SHP77 treated with DMSO at 0.1 percent for 48 hours (cell line): ENCODE measurements around the gene LDLR.

Experiments used
- DNase-seq: peaks from one replicate; lab custom pipeline; 2025; lab: John Stamatoyannopoulos, UW

Gene LDLR

GRCh38 chr19:11089254-11090013 is at the start of gene LDLR:
LDLR (plus strand) TSS chr19:11089463; CDS start chr19:11089549, 86 bp downstream.
- peak; percentile 92 for DNase-seq

- DNase-seq: no peak
Observed at GRCh38 chr19:11041194-11041593, 48.1 kb upstream of the LDLR start.

GRCh38 chr19:11041966-11042627 is 47.2 kb upstream of the LDLR start:
- DNase-seq: no peak

DNA sequence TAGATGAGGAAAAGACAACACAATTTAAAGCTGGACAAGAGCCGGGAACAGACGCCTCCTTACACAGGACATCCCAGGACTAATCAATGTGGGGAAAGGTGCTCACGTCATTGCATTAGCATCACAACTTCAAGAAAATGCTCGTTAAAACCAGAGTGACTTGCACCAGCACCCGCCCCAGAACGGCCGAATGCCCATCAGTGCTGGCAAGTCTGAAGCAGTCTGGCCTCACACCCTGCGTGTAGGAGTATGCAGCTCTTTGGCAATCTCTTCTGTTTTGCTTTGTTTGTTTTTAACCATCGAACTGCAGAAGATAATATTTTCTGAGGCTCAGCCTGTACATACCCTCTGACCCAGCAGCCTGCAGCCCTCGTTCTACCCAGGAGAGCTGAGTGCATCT is 44.8 kb upstream of the LDLR start:
- DNase-seq: no peak

- DNase-seq: no peak
Observed at GRCh38 chr19:11045536-11045935, 43.7 kb upstream of the LDLR start.

DNA sequence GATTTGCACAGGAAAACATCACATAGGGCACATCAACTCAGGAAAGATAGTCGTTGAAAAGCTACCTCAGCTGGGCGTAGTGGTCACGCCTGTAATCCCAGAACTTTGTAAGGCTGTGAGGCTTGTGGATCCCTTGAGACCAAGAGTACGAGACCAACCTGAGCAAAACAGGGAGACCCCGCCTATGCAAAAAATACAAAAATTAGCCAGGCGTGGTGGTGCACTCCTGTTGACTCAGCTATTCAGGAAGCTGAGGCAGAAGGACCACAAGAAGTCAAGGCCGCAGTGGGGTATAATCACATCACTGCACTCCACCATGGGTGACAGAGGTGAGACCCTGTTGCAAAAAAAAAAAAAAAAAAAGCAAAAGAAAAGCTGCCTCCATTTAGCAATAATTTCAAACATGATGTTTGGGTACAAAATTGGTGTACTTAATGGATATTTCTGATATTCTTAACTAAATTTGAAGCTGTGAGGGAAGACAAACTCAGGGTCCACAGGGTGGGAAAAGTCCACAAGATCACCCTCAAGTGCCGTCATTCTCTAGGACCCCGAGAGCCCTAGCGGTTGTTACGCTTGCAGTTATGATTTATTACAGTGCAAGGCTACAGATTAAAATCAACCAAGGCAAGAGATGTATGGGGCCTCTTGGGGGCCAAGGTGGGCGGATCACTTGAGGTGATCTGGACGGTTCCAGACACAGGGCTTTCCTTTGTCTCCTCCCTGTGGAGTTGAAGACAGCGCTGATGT is 42.5 kb upstream of the LDLR start:
- no peak for DNase-seq

DNA sequence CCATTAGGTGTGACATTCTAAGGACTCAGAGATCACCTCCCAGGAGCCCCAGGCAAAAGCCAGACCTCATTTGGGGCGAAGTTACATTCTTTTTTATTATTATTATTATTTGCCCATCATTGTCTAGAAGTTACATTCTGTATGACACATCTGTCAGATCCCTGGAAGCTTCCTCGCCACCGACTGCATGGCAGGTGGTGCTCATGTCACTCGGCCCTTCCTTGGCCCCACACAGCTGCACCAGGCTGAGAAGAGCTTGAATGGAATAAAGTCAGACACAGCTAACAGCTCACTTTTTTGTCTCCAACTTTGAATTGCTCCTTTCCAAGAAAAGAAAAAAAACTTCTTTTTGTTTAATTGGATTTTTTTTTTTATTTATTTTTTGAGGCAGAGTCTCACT is 41.4 kb upstream of the LDLR start:
- DNase-seq: no peak

GRCh38 chr19:11050323-11051114 is 38.7 kb upstream of the LDLR start:
- no peak for DNase-seq

GRCh38 chr19:11053817-11054195 is 35.5 kb upstream of the LDLR start:
- DNase-seq: no peak

GRCh38 chr19:11054200-11054599 is 35.1 kb upstream of the LDLR start:
- no peak for DNase-seq

GRCh38 chr19:11054628-11055027 is 34.6 kb upstream of the LDLR start:
- no peak for DNase-seq

DNA sequence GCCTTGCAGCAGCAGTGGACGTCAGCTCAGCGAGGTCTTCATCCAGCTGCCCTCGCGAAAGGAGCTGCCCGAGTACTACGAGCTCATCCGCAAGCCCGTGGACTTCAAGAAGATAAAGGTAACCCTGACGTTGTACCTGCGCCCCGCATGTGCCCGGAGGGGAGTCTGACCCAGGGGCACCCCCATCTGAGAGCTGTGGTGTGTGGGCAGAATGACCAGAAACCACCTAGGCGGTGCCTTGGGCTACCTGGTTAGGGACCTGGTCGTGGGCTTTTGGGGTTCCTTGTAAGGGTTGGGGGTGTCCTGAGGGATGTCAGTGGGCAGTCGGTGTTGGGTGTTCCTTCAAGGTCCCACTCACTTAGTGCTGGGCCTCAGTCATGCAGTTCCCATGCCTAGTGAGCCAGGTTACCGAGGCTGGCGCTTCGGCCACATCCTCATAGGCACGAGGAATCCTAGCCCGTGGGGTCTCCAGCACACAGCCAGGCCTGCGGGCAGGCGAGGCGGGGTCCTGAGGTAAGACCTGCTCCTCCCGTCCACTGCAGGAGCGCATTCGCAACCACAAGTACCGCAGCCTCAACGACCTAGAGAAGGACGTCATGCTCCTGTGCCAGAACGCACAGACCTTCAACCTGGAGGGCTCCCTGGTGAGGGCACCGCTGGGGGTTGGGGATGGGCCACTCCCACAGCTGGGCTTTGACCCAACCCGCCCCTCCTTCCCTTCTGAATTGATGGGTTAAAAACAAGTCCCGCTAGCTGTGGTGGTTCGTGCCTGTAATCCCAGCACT is 30.8 kb upstream of the LDLR start:
- DNase-seq: no peak

- DNase-seq: no peak
Observed at GRCh38 chr19:11059511-11060358, 29.5 kb upstream of the LDLR start.

DNA sequence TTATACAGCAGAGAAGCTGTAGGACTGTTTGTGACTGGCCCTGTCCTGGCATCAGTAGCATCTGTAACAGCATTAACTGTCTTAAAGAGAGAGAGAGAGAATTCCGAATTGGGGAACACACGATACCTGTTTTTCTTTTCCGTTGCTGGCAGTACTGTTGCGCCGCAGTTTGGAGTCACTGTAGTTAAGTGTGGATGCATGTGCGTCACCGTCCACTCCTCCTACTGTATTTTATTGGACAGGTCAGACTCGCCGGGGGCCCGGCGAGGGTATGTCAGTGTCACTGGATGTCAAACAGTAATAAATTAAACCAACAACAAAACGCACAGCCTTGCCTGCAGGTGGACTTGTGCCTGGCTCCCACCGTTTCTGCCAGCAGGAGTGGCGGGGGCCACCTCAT is 27.3 kb upstream of the LDLR start:
- no peak for DNase-seq

GRCh38 chr19:11063434-11063833 is 25.8 kb upstream of the LDLR start:
- no peak for DNase-seq

DNA sequence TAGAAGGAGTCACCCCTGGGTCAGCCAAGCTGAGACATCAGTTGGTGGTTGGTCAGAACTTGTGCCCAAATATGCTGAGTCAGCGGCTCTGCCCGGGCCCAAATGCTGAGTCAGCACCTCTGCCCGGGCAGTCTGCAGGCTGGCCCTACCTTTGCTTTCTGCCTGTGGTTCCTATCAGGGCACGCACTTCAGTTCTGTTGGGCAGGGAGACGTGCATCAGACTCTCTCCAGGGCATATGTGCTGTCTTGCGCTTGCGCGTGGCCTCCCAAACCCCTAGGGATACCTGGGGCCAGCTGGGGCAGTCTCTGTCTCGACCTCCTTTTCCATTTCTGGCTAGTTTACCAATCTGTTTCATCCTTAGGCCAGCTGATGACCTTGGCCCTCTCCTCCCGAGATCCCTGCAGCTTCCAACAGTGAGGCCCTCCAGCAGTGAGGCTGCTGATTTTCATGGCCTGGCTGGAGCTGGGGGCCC is 24.4 kb upstream of the LDLR start:
- DNase-seq: no peak

- no peak for DNase-seq
Observed at GRCh38 chr19:11066326-11066725, 22.9 kb upstream of the LDLR start.

DNA sequence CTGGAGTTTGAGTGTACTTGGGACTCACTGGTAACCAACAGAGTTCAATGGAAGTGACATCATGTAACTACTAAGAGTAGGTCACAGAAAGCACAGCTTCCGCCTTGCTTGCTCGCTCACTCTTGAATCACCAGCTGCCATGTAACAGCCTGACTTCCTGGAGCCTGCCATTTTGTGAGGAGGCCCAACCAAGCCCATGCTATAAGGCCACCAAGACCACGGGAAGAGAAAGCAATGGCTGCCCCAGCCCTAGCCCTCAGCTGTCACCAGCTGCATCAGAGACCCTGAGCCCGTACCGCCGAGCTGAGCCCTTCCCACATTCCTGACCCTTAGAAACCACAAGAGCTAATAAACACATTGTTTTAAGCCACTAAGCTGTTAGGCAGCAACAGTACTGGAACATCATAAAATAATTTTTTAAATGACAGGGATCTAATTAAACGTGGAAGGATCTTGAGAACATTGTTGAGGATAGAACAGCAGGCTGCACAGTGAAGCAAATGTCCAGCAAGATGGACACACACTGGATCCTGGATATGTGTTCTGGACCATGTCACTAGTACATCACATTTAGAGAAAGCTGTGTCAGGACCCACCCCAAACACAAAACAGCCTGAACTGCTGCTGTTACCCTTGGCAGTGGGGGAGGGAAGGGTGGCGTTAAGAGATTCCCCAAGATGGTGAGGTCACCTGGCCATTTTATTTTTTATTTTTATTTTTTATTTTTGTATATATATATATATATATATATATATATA is 21.7 kb upstream of the LDLR start:
- DNase-seq: no peak

- no peak for DNase-seq
Observed at GRCh38 chr19:11069561-11069960, 19.7 kb upstream of the LDLR start.

- DNase-seq: no peak
Observed at GRCh38 chr19:11070123-11070522, 19.1 kb upstream of the LDLR start.
